Sigmoid colon (tissue), 7 donors: Measurements from ENCODE around the gene ITPR2. TPM values are rescaled to one million over a fixed set of nuclear protein-coding genes. Genes with fewer than 3 reads are reported as not detected.

Source experiments
- DNase-seq: peaks from one replicate; pipeline ENCODE4 v3.0.0-alpha.2; 2019
- H3K27ac ChIP-seq, 4 donors: fragments of 200-600 bp; sonication (generic); one replicate each; pipeline ENCODE4 v1.5.1; 2016 to 2019; ENCODE audit warnings: mild to moderate bottlenecking in 1 of 4
- H3K27me3 ChIP-seq, 3 donors: fragments of 200-600 bp; sonication (generic); one replicate each; pipeline ENCODE4 v1.5.1; 2019; ENCODE audit warnings: mild to moderate bottlenecking in 1 of 3
- H3K36me3 ChIP-seq, 4 donors: fragments of 200-600 bp; sonication (generic); one replicate each; pipeline ENCODE4 v1.5.1; 2016 to 2019
- H3K4me1 ChIP-seq, 4 donors: fragments of 200-600 bp; sonication (generic); one replicate each; pipeline ENCODE4 v1.5.1; 2017 to 2019
- H3K4me3 ChIP-seq, 4 donors: fragments of 200-600 bp; sonication (generic); one replicate each; pipeline ENCODE4 v1.5.1; 2017 to 2019; ENCODE audit warnings: mild to moderate bottlenecking in 2 of 4, moderate library complexity in 1 of 4
- H3K9me3 ChIP-seq, 4 donors: fragments of 200-600 bp in 3 of 4; sonication (generic) in 3 of 4; one replicate each; pipeline versions ENCODE4 v1.5.1 to v1.6.1; 2013 to 2019
- EP300 ChIP-seq, 4 donors: sonication (generic); formaldehyde crosslinking; IDR thresholded peaks; one replicate each; pipeline ENCODE4 v1.6.1; 2017; ENCODE audit warnings: antibody characterized with exemption in 4 of 4
- POLR2A ChIP-seq, 2 donors: fragments of 450-650 bp; IDR thresholded peaks; one replicate each; pipeline ENCODE4 v1.6.1; 2016; ENCODE audit warnings: antibody characterized with exemption in 2 of 2, mild to moderate bottlenecking in 2 of 2, moderate library complexity in 2 of 2
- POLR2AphosphoS5 ChIP-seq, 4 donors: sonication (generic); formaldehyde crosslinking; IDR thresholded peaks; one replicate each; pipeline ENCODE4 v1.6.1; 2017; ENCODE audit warnings: antibody characterized with exemption in 4 of 4
- WGBS, 2 donors: extraction: QIAGEN DNeasy Blood & Tissue Kit; methylation state at CpG; one replicate each; pipeline ENCODE4 v1.1.7; 2013; 5-methylcytosine and 5-hydroxymethylcytosine counted together
- intact Hi-C: fragments of 100-400 bp; cut with DNase I; formaldehyde crosslinking; loops from one replicate; pipeline ENCODE4 v1.15.1; 2023
- polyA plus RNA-seq, 3 donors: library from polyadenylated mRNA; stranded (reverse); fragments of 200-250 nt; gene quantifications; one replicate each; pipeline ENCODE4 v1.2.3, GENCODE V29; 2013
- total RNA-seq, 4 donors: library from RNA; depleted of rRNA; stranded (reverse); fragments of >200 nt; gene quantifications; one replicate each; pipeline ENCODE4 v1.1.0, GENCODE V29; 2016
- TF ChIP-seq, protein P1 (sequence below), 4 experiments: fragments of 450-650 bp in 3 of 4; fragments of 200-600 bp in 1 of 4; IDR thresholded peaks; one replicate each; pipeline ENCODE4 v1.5.1; 2016 to 2019; ENCODE audit warnings: antibody characterized with exemption in 4 of 4, mild to moderate bottlenecking in 3 of 4, moderate library complexity in 2 of 4
- donor health status: healthy with polysubstance abuse.
- donor health status: Bipolar disorder and iron deficiency.
- donor health status: healthy.

ITPR2 gene
- total RNA-seq = 10 to 100 TPM; 58.9 to 78.1 (median 64.0) TPM
- polyA plus RNA-seq = 1 to 10 TPM; 1.4 to 6.2 (median 1.8) TPM

DNA sequence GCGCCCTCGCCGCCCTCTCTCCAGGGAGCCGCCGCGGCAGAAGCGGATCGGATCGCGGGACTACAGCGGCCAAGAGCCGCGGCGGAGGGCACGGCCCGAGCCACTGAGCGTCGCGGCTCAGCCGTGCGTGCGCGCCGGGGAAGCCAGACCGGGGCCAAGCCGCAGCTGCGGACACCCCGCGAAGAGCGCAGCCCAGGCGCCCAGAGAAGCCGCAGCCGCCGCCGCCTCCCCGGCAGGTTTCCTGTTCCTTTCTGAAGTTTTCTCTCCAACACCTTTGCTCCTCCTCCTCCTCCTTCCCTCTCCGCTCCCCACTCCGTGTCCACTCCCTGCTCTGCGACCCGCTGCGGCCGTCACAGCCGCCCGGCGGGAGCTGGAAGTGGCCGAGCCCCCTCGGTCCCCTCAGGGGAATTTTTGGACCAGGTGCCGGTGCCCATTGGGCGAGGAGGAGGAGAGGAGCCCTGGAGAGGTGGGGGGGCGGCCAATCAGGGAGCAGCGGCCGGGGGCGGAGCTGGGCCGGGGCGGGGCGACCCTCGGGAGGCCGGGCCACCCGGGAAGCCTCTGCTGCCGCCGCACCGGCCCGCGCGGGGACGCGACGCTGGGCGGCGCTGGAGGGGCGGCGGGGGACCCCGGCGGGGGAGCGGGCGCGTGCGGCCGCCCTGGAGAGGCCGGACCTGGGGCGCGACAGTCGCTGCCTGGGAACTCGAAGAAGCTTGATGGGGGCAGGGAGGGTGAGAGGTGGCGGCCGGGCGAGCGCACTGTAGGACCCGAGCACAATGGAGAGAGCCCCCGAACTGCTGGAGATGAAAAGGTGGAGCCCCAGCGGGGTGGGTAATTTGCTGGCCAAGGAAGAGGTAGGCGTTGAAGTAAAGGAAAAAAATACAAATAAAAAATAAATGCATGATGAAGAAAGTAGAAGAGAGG is at the start of gene ITPR2:
TSS of gene ITPR2 (minus strand) at position 373 of the 921 bp plus-strand sequence. CDS start 413 bp downstream, outside the sequence.
- H3K27me3 ChIP-seq = no peaks in the 10 kb centered on the region
- no peaks in the 10 kb centered on the region for H3K9me3 ChIP-seq
- WGBS, 2 donors = 1% methylated on average over 92 of the region's 92 CpGs
- peak; percentile 97 for DNase-seq
- intact Hi-C loops = loop anchor here (5.0 kb wide), 5 partner anchors 91 to 721 kb away; no protein-coding TSS in a partner anchor
- peak within 1 kb of the TSS; percentile 92 to 96 (median 94) for H3K27ac ChIP-seq
- H3K36me3 ChIP-seq = no peaks in the 10 kb centered on the region
- TF ChIP-seq POLR2A (IDR thresholded peaks at IDR 0.05) (peak; percentile 88 to 95), POLR2AphosphoS5 (IDR thresholded peaks at IDR 0.05) (peak; percentile 93 to 98 (median 96))
- TF ChIP-seq, protein P1, sequence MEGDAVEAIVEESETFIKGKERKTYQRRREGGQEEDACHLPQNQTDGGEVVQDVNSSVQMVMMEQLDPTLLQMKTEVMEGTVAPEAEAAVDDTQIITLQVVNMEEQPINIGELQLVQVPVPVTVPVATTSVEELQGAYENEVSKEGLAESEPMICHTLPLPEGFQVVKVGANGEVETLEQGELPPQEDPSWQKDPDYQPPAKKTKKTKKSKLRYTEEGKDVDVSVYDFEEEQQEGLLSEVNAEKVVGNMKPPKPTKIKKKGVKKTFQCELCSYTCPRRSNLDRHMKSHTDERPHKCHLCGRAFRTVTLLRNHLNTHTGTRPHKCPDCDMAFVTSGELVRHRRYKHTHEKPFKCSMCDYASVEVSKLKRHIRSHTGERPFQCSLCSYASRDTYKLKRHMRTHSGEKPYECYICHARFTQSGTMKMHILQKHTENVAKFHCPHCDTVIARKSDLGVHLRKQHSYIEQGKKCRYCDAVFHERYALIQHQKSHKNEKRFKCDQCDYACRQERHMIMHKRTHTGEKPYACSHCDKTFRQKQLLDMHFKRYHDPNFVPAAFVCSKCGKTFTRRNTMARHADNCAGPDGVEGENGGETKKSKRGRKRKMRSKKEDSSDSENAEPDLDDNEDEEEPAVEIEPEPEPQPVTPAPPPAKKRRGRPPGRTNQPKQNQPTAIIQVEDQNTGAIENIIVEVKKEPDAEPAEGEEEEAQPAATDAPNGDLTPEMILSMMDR (IDR thresholded peaks at IDR 0.05) = no peak
- peak within 1 kb of the TSS; percentile 75 to 85 (median 79) for H3K4me3 ChIP-seq
- peaks cover 0 to 46% (median 33%) of the 10 kb centered on the region in 4 donors for H3K4me1 ChIP-seq

DNA sequence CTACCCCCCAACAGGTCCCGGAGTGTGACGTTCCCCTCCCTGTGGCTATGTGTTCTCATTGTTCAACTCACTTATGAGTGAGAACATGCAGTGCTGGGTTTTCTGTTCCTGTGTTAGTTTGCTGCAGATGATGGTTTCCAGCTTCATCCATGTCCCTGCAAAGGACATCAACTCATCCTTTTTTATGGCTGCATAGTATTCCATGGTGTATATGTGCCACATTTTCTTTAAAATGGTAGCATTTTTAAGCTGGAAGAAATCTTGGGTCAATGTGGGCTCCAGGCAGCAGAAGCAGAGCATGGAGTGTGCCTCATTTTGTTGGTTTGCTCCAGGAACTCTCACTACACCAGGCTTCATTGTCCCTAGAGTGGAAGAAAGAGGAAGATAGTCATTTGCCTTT is 47.6 kb upstream of the ITPR2 start:
- intact Hi-C loops = no loop called here
- no peak overlapping the region for H3K4me3 ChIP-seq
- no peaks in the 10 kb centered on the region for H3K9me3 ChIP-seq
- peaks cover 0 to 25% (median 20%) of the 10 kb centered on the region in 4 donors for H3K4me1 ChIP-seq
- no peak for DNase-seq
- no peak overlapping the region for H3K27ac ChIP-seq
- no peaks in the 10 kb centered on the region for H3K27me3 ChIP-seq
- TF ChIP-seq POLR2A (IDR thresholded peaks at IDR 0.05) = no peak
- TF ChIP-seq EP300 (IDR thresholded peaks at IDR 0.05) = no peak
- TF ChIP-seq POLR2AphosphoS5 (IDR thresholded peaks at IDR 0.05) = no peak
- TF ChIP-seq, protein P1 (IDR thresholded peaks at IDR 0.05) = no peak
- whole genome bisulfite sequencing, 2 donors = 71 to 98% methylated on average over 2 of the region's 2 CpGs
- H3K36me3 ChIP-seq = no peaks in the 10 kb centered on the region

DNA sequence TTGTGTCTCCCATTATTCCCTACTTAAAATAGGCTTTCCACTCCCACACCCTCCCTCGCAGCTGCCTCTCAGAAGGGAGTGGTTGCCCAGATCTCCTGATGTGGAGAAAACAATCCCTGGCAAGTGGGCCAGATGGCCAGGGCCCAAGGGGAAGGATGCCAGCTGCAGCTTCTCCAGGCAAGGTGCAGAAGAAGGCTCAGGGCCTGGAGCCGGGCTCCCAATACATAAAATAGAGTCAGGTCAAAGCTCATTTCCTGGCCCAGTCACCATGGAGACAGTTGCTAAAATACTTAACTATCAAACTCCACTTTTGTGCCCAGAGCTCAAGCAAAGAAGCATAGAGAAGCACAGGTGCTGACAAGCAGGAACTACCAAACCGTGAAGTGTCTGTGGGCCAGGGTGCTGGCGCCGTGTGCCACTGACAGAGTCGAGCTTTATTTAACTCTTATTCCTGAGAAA is 45.7 kb upstream of the ITPR2 start:
- no peaks in the 10 kb centered on the region for H3K36me3 ChIP-seq
- DNase-seq = peak; percentile 92
- H3K9me3 ChIP-seq = no peaks in the 10 kb centered on the region
- no peak overlapping the region for H3K4me3 ChIP-seq
- H3K27ac ChIP-seq = peak overlapping the region; percentile 19 to 72 (median 58)
- H3K4me1 ChIP-seq = peaks cover 0 to 19% (median 17%) of the 10 kb centered on the region in 4 donors
- WGBS, 2 donors = 12 to 21% methylated on average over 6 of the region's 6 CpGs
- intact Hi-C loops = no loop called here
- TF ChIP-seq POLR2A (IDR thresholded peaks at IDR 0.05) (no peak), POLR2AphosphoS5 (IDR thresholded peaks at IDR 0.05) (peak; percentile 36 to 61 (median 52))
- H3K27me3 ChIP-seq = no peaks in the 10 kb centered on the region

DNA sequence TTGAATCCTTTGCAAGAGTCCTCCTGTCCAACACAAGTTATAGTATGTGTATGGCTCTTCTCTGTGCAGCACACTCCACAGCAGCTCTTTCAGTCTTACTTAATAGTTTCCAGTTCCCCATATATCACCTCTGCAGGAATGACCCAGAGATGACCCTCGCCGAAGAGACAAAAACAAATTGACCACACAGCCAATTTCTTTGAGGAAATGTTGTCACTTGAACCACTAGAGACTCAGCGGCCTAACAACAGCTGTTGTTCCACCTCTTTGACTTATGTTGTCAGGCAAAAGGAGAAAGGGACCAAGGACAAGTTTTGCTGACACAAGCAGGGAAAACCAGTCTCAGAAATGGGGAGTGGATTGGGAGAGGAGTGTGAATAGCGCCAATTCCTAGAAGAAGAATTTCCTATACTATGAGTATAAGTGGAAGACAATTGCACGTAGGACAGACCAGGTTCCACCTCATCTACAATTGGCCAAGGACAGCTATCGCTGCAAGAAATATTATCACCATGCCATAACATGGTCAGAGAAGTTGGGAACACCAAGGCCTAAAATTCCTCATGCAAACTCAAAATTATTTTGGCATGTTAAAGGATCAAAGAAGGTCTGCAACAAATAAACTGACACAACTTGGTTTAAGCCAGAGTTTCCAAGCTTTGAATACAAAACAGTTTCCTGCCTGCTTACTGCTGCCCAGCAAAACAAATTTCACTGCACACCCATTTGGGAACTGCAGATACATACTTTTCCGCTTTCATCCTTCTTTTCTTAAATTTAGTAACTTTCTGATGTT is 41.7 kb upstream of the ITPR2 start:
- Histone ChIP-seq H3K27ac (no peak overlapping the region), H3K4me3 (no peak overlapping the region), H3K36me3 (no peaks in the 10 kb centered on the region), H3K4me1 (peaks cover 0 to 33% (median 31%) of the 10 kb centered on the region in 4 donors), H3K9me3 (no peaks in the 10 kb centered on the region), H3K27me3 (no peaks in the 10 kb centered on the region)
- no peak for TF ChIP-seq POLR2AphosphoS5 (IDR thresholded peaks at IDR 0.05)
- TF ChIP-seq POLR2A (IDR thresholded peaks at IDR 0.05) = no peak
- TF ChIP-seq, protein P1 (IDR thresholded peaks at IDR 0.05) = no peak
- no peak for TF ChIP-seq EP300 (IDR thresholded peaks at IDR 0.05)
- intact Hi-C loops = no loop called here
- 82 to 92% methylated on average over 7 of the region's 7 CpGs for WGBS, 2 donors
- DNase-seq = no peak
